HG03469 (cell line): ENCODE data around the gene VENTX.

ENCODE experiments used
- ATAC-seq: cut with Tn5 transposase; IDR thresholded peaks from one replicate; pipeline ENCODE4 v1.9.1; 2021; ENCODE audit warnings: mild to moderate bottlenecking, moderate library complexity, moderate number of reproducible peaks; ENCODE audit not compliant: unreplicated experiment

The VENTX gene

GRCh38 chr10:133282846-133283390 lies 45.3 kb downstream of the VENTX start:
- ATAC-seq, result no peak

- no peak for ATAC-seq
Measured at GRCh38 chr10:133283931-133284330, 46.3 kb downstream of the VENTX start.

- no peak for ATAC-seq
Measured at GRCh38 chr10:133285217-133285616, 47.6 kb downstream of the VENTX start.

GRCh38 chr10:133286366-133286765 lies 48.7 kb downstream of the VENTX start:
- no peak for ATAC-seq

GRCh38 chr10:133287832-133288500 lies 50.3 kb downstream of the VENTX start:
- no peak for ATAC-seq

- no peak for ATAC-seq
Measured at GRCh38 chr10:133289761-133290160, 52.1 kb downstream of the VENTX start.
